Tibial nerve (tissue), 4 donors: ENCODE results near the gene TUBA1A. TPM values are rescaled to one million over a fixed set of nuclear protein-coding genes. Genes with fewer than 3 reads are reported as not detected.

Source experiments
- DNase-seq, 2 donors: peaks; one replicate each; pipeline ENCODE4 v3.0.0-alpha.2; 2019; ENCODE audit warnings: low spot score in 2 of 2
- H3K27ac ChIP-seq, 4 donors: fragments of 200-600 bp; sonication (generic) in 3 of 4; one replicate each; pipeline ENCODE4 v1.5.1; 2017 to 2019; ENCODE audit warnings: mild to moderate bottlenecking in 1 of 4
- H3K27me3 ChIP-seq, 2 donors: fragments of 200-600 bp; sonication (generic) in 1 of 2; one replicate each; pipeline versions ENCODE4 v1.5.1 to v1.6.0; 2017 to 2019
- H3K36me3 ChIP-seq, 3 donors: fragments of 200-600 bp; sonication (generic); one replicate each; pipeline ENCODE4 v1.5.1; 2018 to 2019
- H3K4me1 ChIP-seq, 4 donors: fragments of 200-600 bp; sonication (generic) in 3 of 4; one replicate each; pipeline ENCODE4 v1.5.1; 2017 to 2019
- H3K4me3 ChIP-seq, 4 donors: fragments of 200-600 bp; sonication (generic) in 3 of 4; one replicate each; pipeline ENCODE4 v1.5.1; 2017 to 2019; ENCODE audit warnings: mild to moderate bottlenecking in 1 of 4, moderate library complexity in 1 of 4
- H3K9me3 ChIP-seq, 4 donors: fragments of 200-600 bp; sonication (generic) in 3 of 4; one replicate each; pipeline ENCODE4 v1.5.1; 2017 to 2019
- EP300 ChIP-seq, 2 donors: sonication (generic); formaldehyde crosslinking; IDR thresholded peaks; one replicate each; pipeline ENCODE4 v1.6.1; 2017; ENCODE audit warnings: antibody characterized with exemption in 2 of 2, mild to moderate bottlenecking in 1 of 2
- POLR2A ChIP-seq, 2 donors: fragments of 450-650 bp; IDR thresholded peaks; one replicate each; pipeline ENCODE4 v1.6.1; 2017; ENCODE audit warnings: antibody characterized with exemption in 2 of 2, mild to moderate bottlenecking in 2 of 2, moderate library complexity in 2 of 2
- WGBS, 2 donors: methylation state at CpG; one replicate each; pipeline ENCODE4 v1.1.5; 2018; 5-methylcytosine and 5-hydroxymethylcytosine counted together
- total RNA-seq, 4 donors: library from RNA; depleted of rRNA; stranded (reverse); fragments of >200 nt; gene quantifications; one replicate each; pipeline ENCODE4 v1.1.0, GENCODE V29; 2016
- TF ChIP-seq, protein P1 (sequence below), 5 experiments: fragments of 200-600 bp in 3 of 5; fragments of 450-650 bp in 2 of 5; sonication (generic) in 3 of 5; IDR thresholded peaks; one replicate each; pipeline ENCODE4 v1.5.1; 2016 to 2019; ENCODE audit warnings: antibody characterized with exemption in 5 of 5, mild to moderate bottlenecking in 3 of 5, moderate library complexity in 2 of 5

The TUBA1A gene
- total RNA-seq, 4 donors from 2014 or later = 264 to 402 (median 307) TPM

DNA sequence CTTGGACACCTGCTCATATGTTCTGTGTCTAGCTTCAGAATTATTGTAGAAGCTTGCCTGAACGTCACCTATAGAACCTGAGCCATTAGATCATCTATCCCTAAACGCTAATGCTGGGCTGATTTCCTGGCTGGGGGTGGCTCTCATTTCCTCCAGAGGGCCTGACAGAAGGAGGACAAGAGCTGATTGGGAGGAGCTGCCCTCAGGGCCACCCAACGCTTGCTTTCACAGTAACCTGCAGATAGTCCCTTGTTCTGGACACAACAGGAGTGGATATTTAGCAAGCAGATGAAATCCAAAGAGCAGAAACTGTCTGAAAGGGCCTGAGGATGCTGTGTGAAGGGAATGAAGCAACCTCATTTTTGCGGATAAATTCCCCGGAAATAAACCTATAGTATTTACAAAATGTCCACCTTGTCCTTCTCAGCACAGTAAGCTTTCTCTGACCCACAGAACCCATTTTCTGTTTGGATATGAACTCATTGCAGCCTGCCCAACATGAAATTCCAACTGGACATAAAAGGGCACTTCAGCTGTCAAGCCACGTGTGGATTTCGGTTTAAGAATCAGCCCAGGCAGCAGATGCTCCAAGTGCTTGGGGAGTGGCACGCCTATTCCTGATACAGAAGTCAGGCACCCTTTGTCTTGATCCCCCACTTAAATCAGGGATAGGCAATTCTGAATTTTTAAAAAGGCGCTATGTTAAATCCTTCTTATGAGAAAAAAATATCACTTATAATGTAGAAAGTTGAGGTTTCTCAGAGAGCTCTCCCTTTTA lies 43.2 kb upstream of the TUBA1A start:
- Histone ChIP-seq H3K27ac (peak overlapping the region in 3 of 4 donors; percentile 86 to 96 (median 95)), H3K27me3 (no peaks in the 10 kb centered on the region), H3K4me1 (peaks cover 0 to 32% (median 8%) of the 10 kb centered on the region in 4 donors), H3K36me3 (no peaks in the 10 kb centered on the region), H3K4me3 (no peak overlapping the region), H3K9me3 (no peaks in the 10 kb centered on the region)
- 53 to 55% methylated on average over 9 of the region's 9 CpGs for WGBS, 2 donors
- TF ChIP-seq, protein P1, sequence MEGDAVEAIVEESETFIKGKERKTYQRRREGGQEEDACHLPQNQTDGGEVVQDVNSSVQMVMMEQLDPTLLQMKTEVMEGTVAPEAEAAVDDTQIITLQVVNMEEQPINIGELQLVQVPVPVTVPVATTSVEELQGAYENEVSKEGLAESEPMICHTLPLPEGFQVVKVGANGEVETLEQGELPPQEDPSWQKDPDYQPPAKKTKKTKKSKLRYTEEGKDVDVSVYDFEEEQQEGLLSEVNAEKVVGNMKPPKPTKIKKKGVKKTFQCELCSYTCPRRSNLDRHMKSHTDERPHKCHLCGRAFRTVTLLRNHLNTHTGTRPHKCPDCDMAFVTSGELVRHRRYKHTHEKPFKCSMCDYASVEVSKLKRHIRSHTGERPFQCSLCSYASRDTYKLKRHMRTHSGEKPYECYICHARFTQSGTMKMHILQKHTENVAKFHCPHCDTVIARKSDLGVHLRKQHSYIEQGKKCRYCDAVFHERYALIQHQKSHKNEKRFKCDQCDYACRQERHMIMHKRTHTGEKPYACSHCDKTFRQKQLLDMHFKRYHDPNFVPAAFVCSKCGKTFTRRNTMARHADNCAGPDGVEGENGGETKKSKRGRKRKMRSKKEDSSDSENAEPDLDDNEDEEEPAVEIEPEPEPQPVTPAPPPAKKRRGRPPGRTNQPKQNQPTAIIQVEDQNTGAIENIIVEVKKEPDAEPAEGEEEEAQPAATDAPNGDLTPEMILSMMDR (IDR thresholded peaks at IDR 0.05) = no peak
- TF ChIP-seq EP300 (IDR thresholded peaks at IDR 0.05) (no peak), POLR2A (IDR thresholded peaks at IDR 0.05) (no peak)
- DNase-seq = no peak

DNA sequence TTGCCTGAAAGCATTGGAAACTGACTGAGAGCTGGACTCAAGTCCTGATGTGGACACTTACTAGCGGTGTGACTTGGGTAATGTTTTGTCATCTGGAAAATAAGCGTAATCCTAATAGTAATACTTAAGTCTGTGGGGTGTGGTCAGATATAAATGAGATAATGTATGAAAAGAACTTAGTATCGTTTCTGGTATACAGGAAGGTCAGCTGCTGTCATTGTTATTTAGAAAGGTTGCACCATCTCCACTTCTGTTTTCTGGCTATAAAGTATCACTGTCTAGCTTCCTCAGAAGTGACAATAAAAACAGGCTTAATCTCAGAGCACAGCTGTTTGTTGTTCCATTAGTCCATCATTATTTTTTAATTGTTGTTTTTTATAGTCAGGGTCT lies 41.9 kb upstream of the TUBA1A start:
- Histone ChIP-seq H3K27ac (no peak overlapping the region), H3K36me3 (no peaks in the 10 kb centered on the region), H3K4me1 (peaks cover 0 to 32% (median 8%) of the 10 kb centered on the region in 4 donors), H3K27me3 (no peaks in the 10 kb centered on the region), H3K9me3 (no peaks in the 10 kb centered on the region), H3K4me3 (no peak overlapping the region)
- 68 to 78% methylated on average over 3 of the region's 3 CpGs for WGBS, 2 donors
- TF ChIP-seq POLR2A (IDR thresholded peaks at IDR 0.05) (no peak), EP300 (IDR thresholded peaks at IDR 0.05) (no peak)
- TF ChIP-seq, protein P1 (IDR thresholded peaks at IDR 0.05) = no peak
- no peak for DNase-seq

DNA sequence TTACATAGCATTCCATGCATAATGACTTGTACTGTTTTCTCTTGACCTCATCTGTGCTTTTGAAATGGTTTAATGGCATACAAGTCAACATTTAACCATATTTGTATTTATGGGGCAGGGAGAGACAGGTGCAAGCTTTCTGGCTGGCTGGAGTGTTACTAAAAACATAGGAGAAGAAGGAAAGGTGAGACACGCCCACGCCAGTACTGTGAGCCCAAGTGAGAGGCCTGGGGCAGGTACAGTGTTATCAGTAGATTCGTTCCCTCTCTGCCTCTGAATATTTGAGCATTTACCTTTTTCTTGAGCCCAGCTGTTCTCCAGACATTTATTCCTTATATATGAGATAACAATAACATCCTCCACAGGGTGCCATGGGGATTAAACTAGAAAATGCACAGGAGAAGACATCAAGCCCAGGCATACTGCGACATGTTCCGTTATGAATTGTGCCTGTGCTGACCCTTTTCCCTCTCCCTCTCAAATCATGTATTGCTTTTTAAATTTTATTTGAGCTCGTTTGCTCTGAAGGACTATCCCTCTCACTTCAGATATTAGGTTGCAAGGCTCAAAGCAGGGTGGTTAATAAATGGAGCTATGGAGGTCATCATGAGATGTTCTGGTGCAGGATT lies 41.4 kb upstream of the TUBA1A start:
- DNase-seq = no peak
- Histone ChIP-seq H3K4me1 (peaks cover 0 to 29% (median 8%) of the 10 kb centered on the region in 4 donors), H3K9me3 (no peaks in the 10 kb centered on the region), H3K4me3 (no peak overlapping the region), H3K27me3 (no peaks in the 10 kb centered on the region), H3K27ac (no peak overlapping the region), H3K36me3 (no peaks in the 10 kb centered on the region)
- TF ChIP-seq POLR2A (IDR thresholded peaks at IDR 0.05) (no peak), EP300 (IDR thresholded peaks at IDR 0.05) (no peak)
- TF ChIP-seq, protein P1 (IDR thresholded peaks at IDR 0.05) = no peak
- WGBS, 2 donors = 91 to 92% methylated on average over 6 of the region's 6 CpGs

DNA sequence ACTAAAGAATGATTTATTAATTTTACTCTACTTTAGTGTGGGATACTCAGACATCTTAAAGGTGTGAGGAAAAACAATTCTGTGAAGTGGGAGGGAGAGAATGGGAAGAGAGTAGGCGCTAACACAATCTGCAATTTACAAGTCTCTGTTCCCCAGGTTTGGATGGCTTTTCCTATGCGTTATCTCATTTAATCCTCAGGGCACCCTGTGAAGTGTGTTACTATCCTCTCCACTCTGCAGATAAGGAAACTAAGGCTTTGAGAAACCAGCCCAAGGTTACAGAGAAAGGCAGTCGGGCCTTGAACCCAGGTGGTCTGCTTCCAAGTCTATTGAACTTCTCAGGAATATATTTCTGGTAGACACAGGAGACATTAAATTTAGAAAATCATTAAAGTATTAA lies 39.8 kb upstream of the TUBA1A start:
- Histone ChIP-seq H3K36me3 (no peaks in the 10 kb centered on the region), H3K4me3 (no peak overlapping the region), H3K27ac (no peak overlapping the region), H3K9me3 (no peaks in the 10 kb centered on the region), H3K4me1 (peaks cover 0 to 21% (median 4%) of the 10 kb centered on the region in 4 donors), H3K27me3 (no peaks in the 10 kb centered on the region)
- 87 to 88% methylated on average over 3 of the region's 3 CpGs for WGBS, 2 donors
- DNase-seq = no peak
- TF ChIP-seq EP300 (IDR thresholded peaks at IDR 0.05) = no peak
- no peak for TF ChIP-seq POLR2A (IDR thresholded peaks at IDR 0.05)
- TF ChIP-seq, protein P1 (IDR thresholded peaks at IDR 0.05) = no peak

DNA sequence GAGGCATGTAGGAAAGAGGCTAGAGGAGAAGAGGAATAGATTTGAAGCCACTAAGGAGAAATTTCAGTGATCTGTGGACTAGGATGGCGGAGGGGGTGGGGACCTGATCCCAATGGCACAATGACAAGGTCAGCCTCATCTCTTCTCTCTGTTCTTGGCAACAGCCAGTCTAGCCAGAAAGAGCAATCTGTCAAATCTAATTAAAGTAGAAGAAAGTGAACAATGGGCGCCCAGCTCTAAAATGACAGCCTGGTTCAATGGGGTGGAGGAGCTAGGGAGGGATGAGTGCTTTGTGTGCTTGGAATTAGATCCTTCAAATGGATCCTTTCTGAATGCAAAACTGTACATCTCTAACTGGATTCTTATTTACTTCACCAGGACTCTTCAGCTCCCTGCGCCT lies 38.8 kb upstream of the TUBA1A start:
- Histone ChIP-seq H3K27me3 (no peaks in the 10 kb centered on the region), H3K27ac (no peak overlapping the region), H3K4me3 (no peak overlapping the region), H3K9me3 (no peaks in the 10 kb centered on the region), H3K36me3 (no peaks in the 10 kb centered on the region), H3K4me1 (peaks cover 0 to 15% (median 4%) of the 10 kb centered on the region in 4 donors)
- DNase-seq = no peak
- 91 to 98% methylated on average over 3 of the region's 3 CpGs for WGBS, 2 donors
- TF ChIP-seq EP300 (IDR thresholded peaks at IDR 0.05) (no peak), POLR2A (IDR thresholded peaks at IDR 0.05) (no peak)
- TF ChIP-seq, protein P1 (IDR thresholded peaks at IDR 0.05) = no peak
